DOHH2 (cell line): ENCODE results near the gene IQGAP3.
A peak's percentile ranks its signal among the peaks of the same experiment; 100 is the strongest.

Experiments
- H3F3A ChIP-seq: fragments of 200-600 bp; sonication (generic), shearing (Covaris generic); 2 replicates; pipeline ENCODE4 v1.6.0; 2016; ENCODE audit warnings: antibody characterized with exemption, mild to moderate bottlenecking; ENCODE audit not compliant: control insufficient read depth, insufficient read depth
- H3K27ac ChIP-seq: fragments of 200-600 bp; sonication (generic); 2 replicates; pipeline ENCODE4 v1.5.1; 2014; ENCODE audit warnings: low read depth, mild to moderate bottlenecking, low read length, moderate library complexity
- H3K27me3 ChIP-seq: fragments of 200-600 bp; sonication (generic); 2 replicates; pipeline ENCODE4 v1.6.1; 2014; ENCODE audit warnings: mild to moderate bottlenecking, low read length, mixed read lengths; ENCODE audit not compliant: control insufficient read depth
- H3K36me3 ChIP-seq: fragments of 200-600 bp; sonication (generic); 2 replicates; pipeline ENCODE4 v1.6.1; 2014; ENCODE audit warnings: mild to moderate bottlenecking, low read length, moderate library complexity, mixed read lengths; ENCODE audit not compliant: control insufficient read depth
- H3K4me1 ChIP-seq: fragments of 200-600 bp; sonication (generic); 2 replicates; pipeline ENCODE4 v1.6.1; 2014; ENCODE audit warnings: mild to moderate bottlenecking, low read length, mixed read lengths; ENCODE audit not compliant: control insufficient read depth
- H3K4me2 ChIP-seq: fragments of 200-600 bp; sonication (generic); 2 replicates; pipeline ENCODE4 v1.6.0; 2014; ENCODE audit warnings: mild to moderate bottlenecking, low read length, moderate library complexity
- H3K4me3 ChIP-seq: fragments of 200-600 bp; sonication (generic); 2 replicates; pipeline ENCODE4 v1.5.1; 2014; ENCODE audit warnings: mild to moderate bottlenecking, low read length, mixed read lengths
- H3K79me2 ChIP-seq: fragments of 200-600 bp; sonication (generic); 2 replicates; pipeline ENCODE4 v1.6.1; 2014; ENCODE audit warnings: mild to moderate bottlenecking, low read length, mixed read lengths; ENCODE audit not compliant: control insufficient read depth
- H3K9me2 ChIP-seq: fragments of 200-600 bp; sonication (generic); replicated peaks from 2 replicates; pipeline ENCODE4 v1.6.1; 2014; ENCODE audit warnings: mild to moderate bottlenecking, low read length, mixed read lengths; ENCODE audit not compliant: control insufficient read depth
- H3K9me3 ChIP-seq: fragments of 200-600 bp; sonication (generic); 2 replicates; pipeline ENCODE4 v1.6.1; 2014; ENCODE audit warnings: antibody characterized with exemption, low read length, mixed read lengths; ENCODE audit not compliant: control insufficient read depth, insufficient read depth
- H4K20me1 ChIP-seq: fragments of 200-600 bp; sonication (generic); 2 replicates; pipeline ENCODE4 v1.6.0; 2014; ENCODE audit warnings: low read depth, mild to moderate bottlenecking, antibody characterized with exemption, low read length, moderate library complexity; ENCODE audit not compliant: control insufficient read depth, insufficient read depth
- EZH2phosphoT487 ChIP-seq: fragments of 200-600 bp; sonication (generic); IDR thresholded peaks from 2 replicates; pipeline ENCODE4 v1.6.1; 2017; ENCODE audit warnings: borderline replicate concordance, mild to moderate bottlenecking, antibody characterized with exemption, low read length, moderate library complexity, mixed read lengths
- TF ChIP-seq, protein P1 (sequence below): fragments of 200-600 bp; sonication (generic); IDR thresholded peaks from one replicate; pipeline ENCODE4 v1.5.1; 2014; ENCODE audit warnings: antibody characterized with exemption, mild to moderate bottlenecking, low read depth, low read length; ENCODE audit not compliant: poor library complexity, severe bottlenecking

The IQGAP3 gene

DNA sequence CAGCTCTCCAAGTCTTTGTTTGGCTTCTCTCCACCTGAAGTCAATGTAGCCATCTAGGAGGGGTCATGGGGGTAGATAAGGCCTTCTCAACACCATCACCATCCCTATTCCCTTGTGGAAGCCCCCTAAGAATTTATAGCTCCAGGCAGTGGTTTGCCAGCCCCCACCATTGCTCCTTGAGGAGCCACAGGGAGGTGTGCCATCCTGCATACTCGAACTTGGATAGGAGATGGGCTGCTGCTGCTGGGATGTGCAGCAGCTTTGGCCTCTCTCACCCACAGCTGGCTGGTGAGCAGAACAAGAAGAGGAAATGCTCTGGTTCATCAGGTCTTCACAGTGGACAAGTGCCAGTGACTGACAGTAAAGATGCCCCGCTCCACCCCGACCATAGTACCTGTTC is 24.1 kb upstream of the IQGAP3 start:
- H4K20me1 ChIP-seq = no peaks in the 10 kb centered on the region
- no peak overlapping the region for H3K4me2 ChIP-seq
- H3K36me3 ChIP-seq = peaks cover 88% of the 10 kb centered on the region
- no peaks in the 10 kb centered on the region for H3K9me3 ChIP-seq
- no peak overlapping the region for H3K27ac ChIP-seq
- H3K79me2 ChIP-seq = peaks cover 61% of the 10 kb centered on the region
- H3K27me3 ChIP-seq = no peaks in the 10 kb centered on the region
- TF ChIP-seq, protein P1, sequence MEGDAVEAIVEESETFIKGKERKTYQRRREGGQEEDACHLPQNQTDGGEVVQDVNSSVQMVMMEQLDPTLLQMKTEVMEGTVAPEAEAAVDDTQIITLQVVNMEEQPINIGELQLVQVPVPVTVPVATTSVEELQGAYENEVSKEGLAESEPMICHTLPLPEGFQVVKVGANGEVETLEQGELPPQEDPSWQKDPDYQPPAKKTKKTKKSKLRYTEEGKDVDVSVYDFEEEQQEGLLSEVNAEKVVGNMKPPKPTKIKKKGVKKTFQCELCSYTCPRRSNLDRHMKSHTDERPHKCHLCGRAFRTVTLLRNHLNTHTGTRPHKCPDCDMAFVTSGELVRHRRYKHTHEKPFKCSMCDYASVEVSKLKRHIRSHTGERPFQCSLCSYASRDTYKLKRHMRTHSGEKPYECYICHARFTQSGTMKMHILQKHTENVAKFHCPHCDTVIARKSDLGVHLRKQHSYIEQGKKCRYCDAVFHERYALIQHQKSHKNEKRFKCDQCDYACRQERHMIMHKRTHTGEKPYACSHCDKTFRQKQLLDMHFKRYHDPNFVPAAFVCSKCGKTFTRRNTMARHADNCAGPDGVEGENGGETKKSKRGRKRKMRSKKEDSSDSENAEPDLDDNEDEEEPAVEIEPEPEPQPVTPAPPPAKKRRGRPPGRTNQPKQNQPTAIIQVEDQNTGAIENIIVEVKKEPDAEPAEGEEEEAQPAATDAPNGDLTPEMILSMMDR = no peak
- TF ChIP-seq EZH2phosphoT487 = no peak
- peaks cover 28% of the 10 kb centered on the region for H3K4me1 ChIP-seq
- no peaks in the 10 kb centered on the region for H3K9me2 ChIP-seq
- peaks cover 43% of the 10 kb centered on the region for H3F3A ChIP-seq
- no peak overlapping the region for H3K4me3 ChIP-seq

DNA sequence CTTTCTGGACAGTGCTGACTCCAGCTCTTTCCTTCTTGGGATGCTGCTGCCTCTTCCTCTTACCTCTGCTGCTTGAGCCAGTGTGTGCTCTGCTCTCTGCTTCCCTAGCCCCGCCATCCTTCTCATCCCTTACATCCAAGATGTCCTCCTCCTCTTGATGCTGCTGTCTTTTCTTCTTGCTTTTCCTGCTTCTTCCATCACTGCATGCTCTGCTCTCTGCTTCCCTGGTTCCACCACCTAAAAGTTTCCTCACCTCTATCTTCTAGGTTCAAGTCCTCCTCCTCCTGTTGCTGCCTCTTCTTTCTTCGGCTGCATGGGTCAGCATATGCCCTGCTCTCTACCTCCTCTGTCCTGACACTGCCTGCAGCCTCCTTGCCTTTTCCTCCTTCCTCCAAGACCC is 22.7 kb upstream of the IQGAP3 start:
- Histone ChIP-seq H3K79me2 (peaks cover 50% of the 10 kb centered on the region), H3K9me2 (no peaks in the 10 kb centered on the region), H3K9me3 (no peaks in the 10 kb centered on the region), H3K4me1 (peaks cover 34% of the 10 kb centered on the region), H3K4me2 (no peak overlapping the region), H3K4me3 (no peak overlapping the region), H3F3A (peaks cover 43% of the 10 kb centered on the region), H3K27ac (no peak overlapping the region), H3K27me3 (no peaks in the 10 kb centered on the region), H3K36me3 (peaks cover 81% of the 10 kb centered on the region), H4K20me1 (no peaks in the 10 kb centered on the region)
- TF ChIP-seq, protein P1 = no peak
- no peak for TF ChIP-seq EZH2phosphoT487

DNA sequence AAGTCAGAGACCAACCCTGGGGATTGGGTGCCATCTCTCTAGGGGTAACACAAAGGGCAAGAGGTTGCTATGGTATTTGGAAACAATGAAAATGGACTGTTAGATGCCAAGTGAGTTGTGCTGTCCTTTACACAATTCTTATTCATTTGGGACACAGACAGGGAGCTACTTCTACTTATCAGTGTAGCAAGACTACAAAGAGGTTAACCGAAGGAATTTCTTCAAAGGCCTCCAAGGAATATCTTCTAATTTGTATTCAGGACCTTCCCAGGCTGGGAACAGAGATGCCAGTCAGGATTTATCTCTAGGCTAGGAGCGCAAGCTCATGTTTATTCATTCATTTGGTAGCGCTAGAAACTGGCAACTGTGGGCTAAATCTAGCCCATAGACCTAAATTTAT is 21.8 kb upstream of the IQGAP3 start:
- H3K27ac ChIP-seq = no peak overlapping the region
- no peak for TF ChIP-seq EZH2phosphoT487
- TF ChIP-seq, protein P1 = no peak

DNA sequence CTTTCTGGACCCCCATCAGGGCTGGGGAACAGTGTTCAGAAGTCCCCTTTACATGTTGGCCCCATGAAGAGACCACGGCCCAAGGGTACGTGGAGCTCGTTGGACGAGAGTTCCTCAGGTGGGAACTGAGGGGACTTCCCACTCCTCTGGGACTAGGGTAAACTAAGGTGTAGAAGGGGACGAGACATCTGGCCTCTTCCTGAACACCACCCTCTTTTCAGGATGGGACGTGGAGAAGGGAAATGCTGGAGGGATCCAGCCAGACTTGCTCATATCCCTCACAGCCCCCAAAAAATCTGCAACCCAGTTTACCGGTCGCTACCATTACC is 21.3 kb upstream of the IQGAP3 start:
- TF ChIP-seq EZH2phosphoT487 = no peak
- TF ChIP-seq, protein P1 = no peak
- Histone ChIP-seq H3K79me2 (peaks cover 36% of the 10 kb centered on the region), H3K4me2 (0 out of 2 replicates have a peak overlapping the region, but pooled peaks have one; percentile 93), H3K4me3 (no peak overlapping the region), H4K20me1 (no peaks in the 10 kb centered on the region), H3K9me2 (no peaks in the 10 kb centered on the region), H3K27me3 (no peaks in the 10 kb centered on the region), H3K36me3 (peaks cover 70% of the 10 kb centered on the region), H3K9me3 (no peaks in the 10 kb centered on the region), H3F3A (peaks cover 43% of the 10 kb centered on the region), H3K4me1 (peaks cover 26% of the 10 kb centered on the region), H3K27ac (no peak overlapping the region)

More for the DNA sequence above, 21.8 kb upstream of the IQGAP3 start:
- no peak overlapping the region for H3K4me2 ChIP-seq
- no peaks in the 10 kb centered on the region for H4K20me1 ChIP-seq
- H3K9me3 ChIP-seq = no peaks in the 10 kb centered on the region
- H3K79me2 ChIP-seq = peaks cover 42% of the 10 kb centered on the region
- H3F3A ChIP-seq = peaks cover 41% of the 10 kb centered on the region
- H3K27me3 ChIP-seq = no peaks in the 10 kb centered on the region
- H3K4me1 ChIP-seq = peaks cover 26% of the 10 kb centered on the region
- H3K4me3 ChIP-seq = no peak overlapping the region
- no peaks in the 10 kb centered on the region for H3K9me2 ChIP-seq
- peaks cover 75% of the 10 kb centered on the region for H3K36me3 ChIP-seq
